RKO (cell line): ENCODE results near the gene CDV3.
A peak's percentile ranks its signal among the peaks of the same experiment; 100 is the strongest.
"Not testable (repeated sequence)": the region's sequence is repeated elsewhere in the genome, so short reads cannot be mapped to it uniquely, and the experiment has no call there.

Experiments used
- DNase-seq: peaks from one replicate; pipeline ENCODE4 v3.0.0-alpha.2; 2016; ENCODE audit warnings: low spot score

Gene CDV3

GRCh38 chr3:133573629-133574194 lies at the start of gene CDV3:
TSS of gene CDV3 (plus strand) at chr3:133573686. CDS start at chr3:133574045, 359 bp downstream.
- no peak for DNase-seq

GRCh38 chr3:133523758-133524157 lies 49.7 kb upstream of the CDV3 start:
- DNase-seq: not testable (repeated sequence)

- DNase-seq: no peak
Measured at GRCh38 chr3:133525435-133525834, 48.1 kb upstream of the CDV3 start.

- DNase-seq: no peak
Measured at GRCh38 chr3:133527081-133527715, 46.3 kb upstream of the CDV3 start.

- no peak for DNase-seq
Measured at GRCh38 chr3:133529809-133530208, 43.7 kb upstream of the CDV3 start.

GRCh38 chr3:133531981-133532380 lies 41.5 kb upstream of the CDV3 start:
- DNase-seq: no peak

- DNase-seq: no peak
Measured at GRCh38 chr3:133532951-133533350, 40.5 kb upstream of the CDV3 start.

GRCh38 chr3:133535971-133536881 lies 37.3 kb upstream of the CDV3 start:
- DNase-seq: no peak

GRCh38 chr3:133537131-133537530 lies 36.4 kb upstream of the CDV3 start:
- not testable (repeated sequence) for DNase-seq

GRCh38 chr3:133538154-133538553 lies 35.3 kb upstream of the CDV3 start:
- no peak for DNase-seq

- peak; percentile 63 for DNase-seq
Measured at GRCh38 chr3:133540896-133541674, 32.4 kb upstream of the CDV3 start.

- no peak for DNase-seq
Measured at GRCh38 chr3:133542871-133543270, 30.6 kb upstream of the CDV3 start.

GRCh38 chr3:133544983-133545382 lies 28.5 kb upstream of the CDV3 start:
- DNase-seq: not testable (repeated sequence)

GRCh38 chr3:133547432-133548041 lies 25.9 kb upstream of the CDV3 start:
- DNase-seq: no peak

GRCh38 chr3:133548090-133548489 lies 25.4 kb upstream of the CDV3 start:
- DNase-seq: no peak

- DNase-seq: no peak
Measured at GRCh38 chr3:133549565-133549964, 23.9 kb upstream of the CDV3 start.

- DNase-seq: not testable (repeated sequence)
Measured at GRCh38 chr3:133551589-133551988, 21.9 kb upstream of the CDV3 start.

- DNase-seq: no peak
Measured at GRCh38 chr3:133561679-133562078, 11.8 kb upstream of the CDV3 start.

- no peak for DNase-seq
Measured at GRCh38 chr3:133562376-133562775, 11.1 kb upstream of the CDV3 start.

- DNase-seq: no peak
Measured at GRCh38 chr3:133563186-133563591, 10.3 kb upstream of the CDV3 start.

GRCh38 chr3:133563816-133564215 lies 9.7 kb upstream of the CDV3 start:
- DNase-seq: no peak
